GM12872 (cell line): Measurements from ENCODE around the gene CACHD1.

Experiments used
- CTCF ChIP-seq: IDR thresholded peaks from 3 replicates; pipeline ENCODE4 v1.5.1; 2011; ENCODE audit warnings: low read depth, mild to moderate bottlenecking, low read length, moderate library complexity; ENCODE audit not compliant: insufficient read depth

Gene CACHD1

GRCh38 chr1:64535938-64536835, 66.3 kb downstream of the CACHD1 start:
- TF ChIP-seq CTCF, result no peak

GRCh38 chr1:64536836-64537490, 67.0 kb downstream of the CACHD1 start:
- TF ChIP-seq CTCF, result no peak

- TF ChIP-seq CTCF, result no peak
These were observed 68.0 kb downstream of the CACHD1 start for GRCh38 chr1:64537942-64538341.

- TF ChIP-seq CTCF, result no peak
These were observed 68.5 kb downstream of the CACHD1 start for GRCh38 chr1:64538389-64538788.

- TF ChIP-seq CTCF, result no peak
These were observed 69.4 kb downstream of the CACHD1 start for GRCh38 chr1:64539289-64539688.

GRCh38 chr1:64539781-64540218, 69.9 kb downstream of the CACHD1 start:
- no peak for TF ChIP-seq CTCF

GRCh38 chr1:64540265-64540791, 70.4 kb downstream of the CACHD1 start:
- TF ChIP-seq CTCF, result no peak
